Measurements from ENCODE around the gene EMD.
"Not testable (repeated sequence)": the region's sequence is repeated elsewhere in the genome, so short reads cannot be mapped to it uniquely, and the experiment has no call there.

Gene EMD

GRCh38 chrX:154396363-154396762 is 17.3 kb downstream of the EMD start:
- DNase-seq (ENCODE audit: low spot score), result not testable (repeated sequence)

- DNase-seq (ENCODE audit: low spot score), result peak; percentile 52
Observed at GRCh38 chrX:154396973-154397887, 18.1 kb downstream of the EMD start.

- peak; percentile 94 for DNase-seq (ENCODE audit: low spot score)
Observed at GRCh38 chrX:154397888-154398667, 19.0 kb downstream of the EMD start, which contains the start of gene RPL10. TSS of gene RPL10 (plus strand) at chrX:154398377. CDS start at chrX:154398520, 143 bp downstream.

- peak; percentile 77 for DNase-seq (ENCODE audit: low spot score)
Observed at GRCh38 chrX:154398668-154399526, 19.8 kb downstream of the EMD start.

GRCh38 chrX:154399527-154400368 is 20.7 kb downstream of the EMD start:
- DNase-seq (ENCODE audit: low spot score), result no peak

- DNase-seq (ENCODE audit: low spot score), result not testable (repeated sequence)
Observed at GRCh38 chrX:154400369-154400817, 21.3 kb downstream of the EMD start.

GRCh38 chrX:154401045-154401799 is 22.1 kb downstream of the EMD start:
- no peak for DNase-seq (ENCODE audit: low spot score)

GRCh38 chrX:154401918-154402621 is 23.0 kb downstream of the EMD start:
- DNase-seq (ENCODE audit: low spot score), result no peak

GRCh38 chrX:154402622-154403127 is 23.6 kb downstream of the EMD start:
- DNase-seq (ENCODE audit: low spot score), result no peak

- DNase-seq (ENCODE audit: low spot score), result no peak
Observed at GRCh38 chrX:154403192-154403591, 24.1 kb downstream of the EMD start.

- DNase-seq (ENCODE audit: low spot score), result no peak
Observed at GRCh38 chrX:154403858-154404257, 24.8 kb downstream of the EMD start.

- no peak for DNase-seq (ENCODE audit: low spot score)
Observed at GRCh38 chrX:154404625-154405192, 25.6 kb downstream of the EMD start.

GRCh38 chrX:154408659-154409221 is 29.6 kb downstream of the EMD start:
- no peak for DNase-seq (ENCODE audit: low spot score)

- no peak for DNase-seq (ENCODE audit: low spot score)
Observed at GRCh38 chrX:154409222-154409871, 30.3 kb downstream of the EMD start, which contains the start of gene DNASE1L1. TSS of gene DNASE1L1 (minus strand) at chrX:154409254. CDS start at chrX:154405568, 3,686 bp downstream.

GRCh38 chrX:154411981-154412340 is 32.9 kb downstream of the EMD start:
- DNase-seq (ENCODE audit: low spot score), result peak; percentile 8

- DNase-seq (ENCODE audit: low spot score), result no peak
Observed at GRCh38 chrX:154412468-154412867, 33.4 kb downstream of the EMD start.

GRCh38 chrX:154413142-154413541 is 34.0 kb downstream of the EMD start:
- no peak for DNase-seq (ENCODE audit: low spot score)

- no peak for DNase-seq (ENCODE audit: low spot score)
Observed at GRCh38 chrX:154417157-154417556, 38.1 kb downstream of the EMD start.
